OCI-LY3 (cell line): ENCODE measurements around the gene LIMD2.

ENCODE experiments used
- EZH2phosphoT487 ChIP-seq: fragments of 200-600 bp; shearing (Covaris generic); IDR thresholded peaks from 2 replicates; pipeline ENCODE4 v1.6.1; 2018; ENCODE audit warnings: antibody characterized with exemption, mixed run types, low read depth
- TF ChIP-seq, protein P1 (sequence below): fragments of 200-600, 300-600 bp; sonication (generic); IDR thresholded peaks from 2 replicates; pipeline ENCODE4 v1.5.1; 2014; ENCODE audit warnings: antibody characterized with exemption, low read length, low read depth

DNA sequence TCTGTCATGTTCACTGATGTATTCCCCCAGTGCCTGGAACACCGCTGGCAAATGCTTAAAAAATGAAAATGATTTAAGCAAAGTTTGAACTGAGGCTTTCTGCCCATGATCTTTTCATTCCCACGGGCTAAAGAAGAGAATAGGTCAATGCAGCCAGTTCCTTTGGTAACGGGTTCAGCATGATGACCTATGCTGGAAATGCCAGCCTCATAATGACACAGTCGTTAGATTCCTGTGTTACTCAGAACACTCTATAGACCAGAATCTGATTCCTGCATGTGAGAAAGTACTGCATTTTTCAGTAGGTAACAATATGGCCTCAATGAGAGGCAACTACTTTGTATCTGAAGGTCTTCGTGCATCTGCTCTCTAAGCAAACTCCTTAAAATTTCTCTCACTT, 19.1 kb upstream of the LIMD2 start:
- TF ChIP-seq, protein P1, sequence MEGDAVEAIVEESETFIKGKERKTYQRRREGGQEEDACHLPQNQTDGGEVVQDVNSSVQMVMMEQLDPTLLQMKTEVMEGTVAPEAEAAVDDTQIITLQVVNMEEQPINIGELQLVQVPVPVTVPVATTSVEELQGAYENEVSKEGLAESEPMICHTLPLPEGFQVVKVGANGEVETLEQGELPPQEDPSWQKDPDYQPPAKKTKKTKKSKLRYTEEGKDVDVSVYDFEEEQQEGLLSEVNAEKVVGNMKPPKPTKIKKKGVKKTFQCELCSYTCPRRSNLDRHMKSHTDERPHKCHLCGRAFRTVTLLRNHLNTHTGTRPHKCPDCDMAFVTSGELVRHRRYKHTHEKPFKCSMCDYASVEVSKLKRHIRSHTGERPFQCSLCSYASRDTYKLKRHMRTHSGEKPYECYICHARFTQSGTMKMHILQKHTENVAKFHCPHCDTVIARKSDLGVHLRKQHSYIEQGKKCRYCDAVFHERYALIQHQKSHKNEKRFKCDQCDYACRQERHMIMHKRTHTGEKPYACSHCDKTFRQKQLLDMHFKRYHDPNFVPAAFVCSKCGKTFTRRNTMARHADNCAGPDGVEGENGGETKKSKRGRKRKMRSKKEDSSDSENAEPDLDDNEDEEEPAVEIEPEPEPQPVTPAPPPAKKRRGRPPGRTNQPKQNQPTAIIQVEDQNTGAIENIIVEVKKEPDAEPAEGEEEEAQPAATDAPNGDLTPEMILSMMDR: no peak
- no peak for TF ChIP-seq EZH2phosphoT487
